NCI-H187 (cell line): ENCODE data around the gene USO1.
"Not testable (repeated sequence)": the region's sequence is repeated elsewhere in the genome, so short reads cannot be mapped to it uniquely, and the experiment has no call there.

ENCODE experiments used
- DNase-seq, 2 experiments: peaks; one replicate each; lab custom pipeline; 2025; lab: John Stamatoyannopoulos, UW

USO1 gene

GRCh38 chr4:75771607-75772006, 47.2 kb downstream of the USO1 start:
- no peak for DNase-seq

- DNase-seq = no peak
Measured at GRCh38 chr4:75777589-75777988, 53.2 kb downstream of the USO1 start.

GRCh38 chr4:75779105-75779757, 54.9 kb downstream of the USO1 start:
- no peak for DNase-seq

- DNase-seq = no peak
Measured at GRCh38 chr4:75781305-75781704, 56.9 kb downstream of the USO1 start.

GRCh38 chr4:75786526-75786925, 62.1 kb downstream of the USO1 start:
- DNase-seq = no peak

GRCh38 chr4:75786938-75787337, 62.6 kb downstream of the USO1 start:
- no peak for DNase-seq

- DNase-seq = no peak
Measured at GRCh38 chr4:75790024-75790423, 65.6 kb downstream of the USO1 start.

GRCh38 chr4:75800972-75801371, 76.6 kb downstream of the USO1 start:
- no peak for DNase-seq

- not testable (repeated sequence) for DNase-seq
Measured at GRCh38 chr4:75806035-75806434, 81.7 kb downstream of the USO1 start.

- no peak for DNase-seq
Measured at GRCh38 chr4:75817901-75818300, 93.5 kb downstream of the USO1 start.

GRCh38 chr4:75819121-75819520, 94.7 kb downstream of the USO1 start:
- no peak for DNase-seq

GRCh38 chr4:75820197-75820596, 95.8 kb downstream of the USO1 start:
- DNase-seq = no peak

- no peak for DNase-seq
Measured at GRCh38 chr4:75820676-75821075, 96.3 kb downstream of the USO1 start.

GRCh38 chr4:75821216-75821615, 96.8 kb downstream of the USO1 start:
- DNase-seq = no peak

GRCh38 chr4:75821966-75822365, 97.6 kb downstream of the USO1 start:
- no peak for DNase-seq

GRCh38 chr4:75822416-75822815, 98.0 kb downstream of the USO1 start:
- no peak for DNase-seq

- DNase-seq = no peak
Measured at GRCh38 chr4:75823812-75824211, 99.4 kb downstream of the USO1 start.

- DNase-seq = no peak
Measured at GRCh38 chr4:75830906-75831305, 106.5 kb downstream of the USO1 start.

- no peak for DNase-seq
Measured at GRCh38 chr4:75831856-75832405, 107.6 kb downstream of the USO1 start.

- DNase-seq = no peak
Measured at GRCh38 chr4:75834095-75834771, 109.9 kb downstream of the USO1 start.

GRCh38 chr4:75834772-75835154, 110.4 kb downstream of the USO1 start:
- no peak for DNase-seq

- no peak for DNase-seq
Measured at GRCh38 chr4:75841641-75842520, 117.5 kb downstream of the USO1 start.

- DNase-seq = no peak
Measured at GRCh38 chr4:75843596-75843995, 119.2 kb downstream of the USO1 start.
